C4-2B (cell line): ENCODE results near the gene SH2D5.

Source experiments
- CTCF ChIP-seq: fragments of 450-650 bp; conservative IDR thresholded peaks from 2 replicates; pipeline ENCODE4 v1.5.1; 2017; ENCODE audit warnings: mild to moderate bottlenecking
- ZFX ChIP-seq: fragments of 450-650 bp; IDR thresholded peaks from 2 replicates; pipeline ENCODE4 v1.6.1; 2017

- TF ChIP-seq CTCF = no peak
- no peak for TF ChIP-seq ZFX
These were observed 8.8 kb downstream of the SH2D5 start for GRCh38 chr1:20723537-20724363.
